ENCODE data around the gene RNF225. TPM values are rescaled to one million over a fixed set of nuclear protein-coding genes. Genes with fewer than 3 reads are reported as not detected.
A peak's percentile ranks its signal among the peaks of the same experiment; 100 is the strongest.

RNF225 gene
- total and polyA plus RNA-seq, 2 of the 13 experiments (the other 11 are each of a cell fraction or from before 2014, with no cell fraction given) = not detected

- TF ChIP-seq HIC2 (CRISPR knock-in tag; IDR thresholded peaks at IDR 0.05; ENCODE audit: low read depth) (no peak; the same call in 1 of the 2 replicates), ZNF543 (CRISPR knock-in tag; IDR thresholded peaks at IDR 0.05) (peak; percentile 76), AKNA (CRISPR knock-in tag; IDR thresholded peaks at IDR 0.05; ENCODE audit: borderline replicate concordance) (peak; percentile 56; the same call in 1 of the 2 replicates), ZBTB20 (CRISPR knock-in tag; IDR thresholded peaks at IDR 0.05; ENCODE audit: borderline replicate concordance, low read depth) (no peak), KDM2A (CRISPR knock-in tag; IDR thresholded peaks at IDR 0.05; ENCODE audit: borderline replicate concordance, low read depth) (peak; percentile 89), BCL6 (CRISPR knock-in tag; IDR thresholded peaks at IDR 0.05) (peak; percentile 38; the same call in 1 of the 2 replicates), BATF2 (CRISPR knock-in tag; IDR thresholded peaks at IDR 0.05) (peak; percentile 92; the same call in 1 of the 2 replicates), ZBTB26 (CRISPR knock-in tag; IDR thresholded peaks at IDR 0.05; ENCODE audit: borderline replicate concordance) (no peak), NFIC (IDR thresholded peaks at IDR 0.05; ENCODE audit: low read length) (no peak), STAG1 (CRISPR knock-in tag; IDR thresholded peaks at IDR 0.05) (no peak), GATA4 (IDR thresholded peaks at IDR 0.05; ENCODE audit: borderline replicate concordance, low read depth) (peak; percentile 58; the same call in 1 of the 2 replicates), RNF2 (conservative IDR thresholded peaks at IDR 0.05; ENCODE audit: low read depth) (peak; percentile 62), MIER2 (CRISPR knock-in tag; IDR thresholded peaks at IDR 0.05) (no peak), ZNF572 (CRISPR knock-in tag; IDR thresholded peaks at IDR 0.05) (no peak), ZHX1 (CRISPR knock-in tag; IDR thresholded peaks at IDR 0.05; ENCODE audit: low read depth) (no peak), NCOA5 (CRISPR knock-in tag; IDR thresholded peaks at IDR 0.05) (no peak), ZNF501 (CRISPR knock-in tag; IDR thresholded peaks at IDR 0.05) (peak; percentile 83), CHCHD3 (CRISPR knock-in tag; IDR thresholded peaks at IDR 0.05) (no peak; the same call in 1 of the 2 replicates)
Observed at GRCh38 chr19:58386576-58387337, 8.7 kb upstream of the RNF225 start, which contains the start of gene RPS5 (continued).
